GM18868 (cell line): ENCODE measurements around the gene POMGNT1.

Source experiments
- ATAC-seq: cut with Tn5 transposase; IDR thresholded peaks from one replicate; pipeline ENCODE4 v1.9.1; 2021; ENCODE audit warnings: mild to moderate bottlenecking, moderate library complexity; ENCODE audit not compliant: unreplicated experiment

POMGNT1 gene

DNA sequence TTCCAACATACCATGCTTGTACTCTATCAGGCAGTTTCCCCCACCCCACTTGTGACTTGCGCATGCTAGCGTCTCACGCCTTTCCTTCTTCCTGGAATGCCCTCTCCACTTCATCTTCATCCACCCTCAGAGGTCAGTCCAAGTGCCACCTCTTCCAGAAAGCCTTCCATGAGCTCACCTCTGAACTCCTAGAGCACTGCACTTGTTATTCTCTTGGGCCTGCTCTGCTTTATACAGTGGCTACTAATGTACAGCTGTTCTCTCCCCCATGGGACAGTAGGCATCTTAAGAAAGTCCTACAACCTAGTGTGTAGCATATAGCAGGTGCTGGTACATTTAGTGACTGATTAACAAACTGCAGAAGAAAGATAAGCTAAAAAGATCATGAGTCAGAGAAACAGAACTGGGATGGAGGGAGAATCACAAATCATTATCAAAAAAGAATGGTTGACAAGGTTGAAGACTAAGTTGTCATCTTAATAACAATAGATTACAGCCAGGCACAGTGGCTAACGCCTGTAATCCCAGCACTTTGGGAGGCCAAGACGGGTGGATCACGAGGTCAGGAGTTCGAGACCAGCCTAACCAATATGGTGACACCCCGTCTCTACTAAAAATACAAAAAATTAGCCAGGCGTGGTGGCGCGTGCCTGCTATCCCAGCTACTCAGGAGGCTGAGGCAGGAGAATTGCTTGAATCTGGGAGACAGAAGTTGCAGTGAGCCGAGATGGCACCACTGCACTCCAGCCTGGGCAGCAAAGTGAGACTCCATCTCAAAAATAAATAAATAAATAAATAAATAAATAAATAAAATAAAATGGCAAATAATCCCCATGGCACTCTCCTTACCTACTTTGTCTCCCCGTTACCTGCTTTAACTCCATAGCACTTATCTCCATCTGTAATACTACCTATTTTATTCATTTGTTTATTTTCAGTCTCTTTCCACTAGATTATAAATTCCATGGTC is 39.6 kb downstream of the POMGNT1 start:
- no peak for ATAC-seq

DNA sequence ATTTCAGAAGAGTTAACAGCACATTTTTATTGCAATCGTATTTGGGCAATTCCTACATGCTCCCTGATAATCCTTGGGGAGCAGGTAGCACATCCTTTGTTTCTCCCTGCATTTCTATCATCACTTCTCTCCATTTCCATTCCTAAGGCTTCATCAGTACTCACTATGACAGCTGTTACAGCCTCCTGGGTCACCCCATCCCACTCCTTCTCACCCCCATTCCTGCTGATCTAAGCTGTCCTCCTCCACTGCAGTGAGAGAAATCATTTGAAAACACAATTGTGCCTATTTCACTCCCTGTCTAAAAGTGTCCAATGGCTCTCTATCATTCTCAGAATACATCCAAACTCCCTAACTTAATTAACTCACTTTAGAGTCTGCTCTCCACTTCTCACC is 40.3 kb downstream of the POMGNT1 start:
- ATAC-seq, result no peak

DNA sequence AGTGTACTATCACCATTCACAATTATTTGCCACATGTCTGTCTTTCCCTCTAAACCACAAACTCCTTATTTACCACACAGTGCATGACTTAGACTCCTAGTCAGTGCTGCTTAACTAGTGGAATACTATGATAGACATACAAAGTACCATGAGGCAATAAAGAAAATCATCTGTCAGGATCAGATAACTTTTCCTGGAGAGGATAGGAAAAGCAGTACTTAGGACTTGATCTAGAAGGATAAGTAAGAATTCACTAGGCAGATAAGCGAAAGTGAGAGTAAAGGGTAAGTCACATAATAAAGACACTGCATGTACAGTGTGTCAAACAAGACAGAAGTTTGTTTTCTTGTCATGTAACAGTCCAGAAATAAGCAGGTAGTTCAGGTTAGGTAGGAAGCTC is 44.5 kb downstream of the POMGNT1 start:
- ATAC-seq, result no peak

DNA sequence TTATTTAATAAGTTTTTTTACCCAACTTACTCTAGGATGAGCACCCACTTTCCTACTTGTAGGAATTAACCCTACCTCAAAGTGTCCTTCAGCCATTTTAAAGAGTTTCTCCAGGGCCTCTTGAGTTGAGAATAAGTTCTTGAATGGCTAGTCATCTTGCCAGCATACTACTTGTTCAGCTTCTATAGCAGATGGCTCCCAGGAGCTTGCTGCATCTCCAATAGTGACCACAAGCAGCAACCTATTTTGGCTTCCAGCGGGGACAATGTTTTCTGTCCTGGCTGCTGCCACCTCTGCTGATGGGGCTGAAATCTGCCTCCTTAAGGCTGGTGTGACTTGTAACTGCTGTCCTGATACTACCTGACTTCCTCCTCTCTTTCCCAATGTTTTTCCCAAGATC is 45.0 kb downstream of the POMGNT1 start:
- ATAC-seq, result no peak

DNA sequence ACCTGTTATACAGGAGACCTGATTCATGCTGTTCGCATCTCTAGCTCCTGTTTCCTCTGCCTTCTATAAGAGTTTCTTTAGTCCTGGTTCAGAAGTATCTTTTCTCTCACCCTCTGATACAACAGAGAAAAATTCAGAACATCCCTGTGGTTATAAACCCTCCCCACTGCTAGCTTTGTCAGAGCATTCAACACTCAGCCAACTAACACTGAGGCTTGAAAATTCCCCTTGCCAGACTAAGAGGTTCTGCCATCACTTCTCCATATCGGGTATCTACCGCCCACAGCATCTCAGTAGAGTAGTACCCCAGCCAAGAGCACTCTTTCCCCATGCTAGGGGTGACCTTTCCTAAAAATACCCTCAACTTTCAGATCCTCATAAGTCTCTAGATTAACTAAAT is 46.2 kb downstream of the POMGNT1 start:
- ATAC-seq, result peak; percentile 49

DNA sequence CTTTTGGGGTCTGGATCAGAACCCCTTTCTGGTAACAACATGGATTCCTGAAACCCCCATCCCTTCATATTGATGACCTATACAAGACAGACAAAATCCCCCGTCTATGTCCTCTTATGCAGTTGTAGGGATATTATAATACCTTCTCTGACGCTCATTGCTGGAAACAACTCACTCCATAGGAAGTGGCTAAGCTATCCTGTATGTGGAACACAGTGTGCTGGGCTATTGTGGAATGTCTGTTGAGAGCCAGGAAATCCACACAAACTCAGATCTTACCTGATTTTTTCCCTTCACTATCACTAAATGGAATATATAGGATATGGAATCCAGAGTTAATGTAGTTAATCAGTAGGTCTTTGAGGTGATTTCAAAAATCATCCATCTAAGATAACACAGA is 48.1 kb downstream of the POMGNT1 start:
- ATAC-seq, result no peak

DNA sequence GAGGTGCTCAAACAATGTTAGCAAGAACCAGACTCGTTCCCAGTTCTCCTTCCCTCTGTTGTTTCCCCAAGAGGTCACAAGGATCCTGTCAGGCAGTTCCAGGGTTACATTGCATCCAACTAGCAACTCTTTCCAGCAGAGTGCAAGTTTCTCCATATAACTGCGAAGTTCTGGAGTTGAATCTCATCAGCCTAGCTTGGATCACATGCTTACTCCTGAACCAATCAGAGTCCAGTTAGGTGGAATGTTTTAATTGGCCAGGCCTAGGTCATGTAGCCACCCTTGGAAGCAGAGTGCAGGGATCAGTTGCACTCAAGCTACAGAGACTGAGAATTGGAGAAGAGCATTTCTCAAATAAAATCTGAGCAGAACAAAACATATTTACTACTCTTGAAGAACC is 49.9 kb downstream of the POMGNT1 start:
- ATAC-seq, result no peak
